BLaER1 (cell line): ENCODE data around the gene GLUL.
A peak's percentile ranks its signal among the peaks of the same experiment; 100 is the strongest.

Experiments
- H3K27ac ChIP-seq: shearing (Covaris generic); formaldehyde crosslinking; 2 replicates; pipeline ENCODE4 v1.8.1; 2022
- H3K27me3 ChIP-seq: shearing (Covaris generic); formaldehyde crosslinking; 2 replicates; pipeline ENCODE4 v1.8.1; 2022
- H3K36me3 ChIP-seq: shearing (Covaris generic); formaldehyde crosslinking; 2 replicates; pipeline ENCODE4 v1.8.1; 2022
- H3K4me1 ChIP-seq: shearing (Covaris generic); formaldehyde crosslinking; 2 replicates; pipeline ENCODE4 v1.8.1; 2022
- H3K4me2 ChIP-seq: shearing (Covaris generic); formaldehyde crosslinking; 2 replicates; pipeline ENCODE4 v1.8.1; 2022
- H3K4me3 ChIP-seq: shearing (Covaris generic); formaldehyde crosslinking; 2 replicates; pipeline ENCODE4 v1.8.1; 2022
- H3K9ac ChIP-seq: shearing (Covaris generic); formaldehyde crosslinking; 2 replicates; pipeline ENCODE4 v1.8.1; 2022
- H3K9me3 ChIP-seq: shearing (Covaris generic); formaldehyde crosslinking; 2 replicates; pipeline ENCODE4 v1.8.1; 2022
- H4K20me1 ChIP-seq: shearing (Covaris generic); formaldehyde crosslinking; 2 replicates; pipeline ENCODE4 v1.8.1; 2022
- Cebpa-rat ChIP-seq: shearing (Covaris generic); IDR thresholded peaks from 2 replicates; pipeline ENCODE4 v1.8.1; 2022

Gene GLUL

DNA sequence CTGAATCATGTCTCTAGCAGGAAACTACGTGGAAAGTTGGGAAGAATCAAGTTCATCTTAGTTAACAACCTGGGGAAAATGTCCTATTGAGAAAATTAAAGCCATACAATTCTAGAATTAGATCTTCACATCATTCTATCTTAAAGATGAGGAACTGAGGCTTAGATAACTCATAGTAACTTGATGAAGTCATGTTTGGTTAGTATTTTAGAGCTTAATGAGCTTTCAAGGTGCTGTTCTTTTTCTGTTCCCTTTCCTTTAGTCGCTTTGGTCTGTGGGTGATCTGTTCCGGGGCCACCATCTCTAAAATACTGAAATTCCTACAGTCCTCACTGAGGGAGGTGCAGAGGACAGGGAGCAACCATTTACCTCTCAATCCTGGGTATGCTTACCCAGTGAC lies 4.3 kb upstream of the GLUL start:
- Histone ChIP-seq H3K4me2 (no peak overlapping the region), H3K36me3 (no peaks in the 10 kb centered on the region), H3K4me1 (peaks cover 30% of the 10 kb centered on the region), H4K20me1 (peaks cover 5% of the 10 kb centered on the region; the same call in 1 of the 2 replicates), H3K9ac (no peak overlapping the region), H3K27me3 (no peaks in the 10 kb centered on the region), H3K27ac (no peak overlapping the region), H3K9me3 (no peaks in the 10 kb centered on the region), H3K4me3 (no peak overlapping the region)
- TF ChIP-seq Cebpa-rat = no peak

DNA sequence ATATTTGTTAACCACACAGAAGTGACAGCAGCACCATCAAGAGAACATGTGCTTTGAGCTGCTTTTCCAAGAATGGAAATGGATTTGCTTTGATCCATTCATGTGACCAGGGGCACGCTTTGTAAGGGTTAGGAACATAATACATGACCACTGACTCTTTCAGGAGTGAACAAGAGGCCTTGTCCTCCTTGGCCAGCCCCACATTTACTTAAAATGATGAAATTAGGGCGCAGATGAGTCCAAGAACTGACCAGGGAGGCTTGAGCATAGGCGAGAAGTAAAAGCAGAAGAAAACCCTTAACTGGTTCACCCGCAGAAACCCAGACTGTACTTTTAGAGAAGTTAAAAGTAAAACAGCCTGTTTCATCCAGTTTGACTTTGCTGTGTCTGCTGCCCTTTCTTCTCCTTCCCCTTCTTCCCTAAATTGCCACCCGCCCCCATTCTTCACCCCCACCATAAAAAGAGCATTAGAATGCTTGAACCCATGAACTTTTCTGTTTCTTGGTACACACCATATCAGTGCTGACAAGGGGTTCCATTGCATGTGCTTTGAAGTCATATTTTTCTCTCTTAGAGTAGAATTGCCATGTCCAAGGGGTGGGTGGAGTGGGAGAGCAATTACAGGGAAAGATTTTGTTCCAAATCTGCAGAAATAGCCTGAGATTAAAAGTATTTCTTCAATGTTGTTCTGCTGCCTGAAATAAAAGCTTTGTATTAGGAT lies 2.6 kb upstream of the GLUL start:
- H3K4me1 ChIP-seq = peaks cover 32% of the 10 kb centered on the region
- H4K20me1 ChIP-seq = peaks cover 22% of the 10 kb centered on the region
- no peak overlapping the region for H3K27ac ChIP-seq
- no peaks in the 10 kb centered on the region for H3K27me3 ChIP-seq
- TF ChIP-seq Cebpa-rat = no peak
- no peak overlapping the region for H3K4me3 ChIP-seq
- H3K4me2 ChIP-seq = no peak overlapping the region
- H3K36me3 ChIP-seq = no peaks in the 10 kb centered on the region
- no peaks in the 10 kb centered on the region for H3K9me3 ChIP-seq
- no peak overlapping the region for H3K9ac ChIP-seq

DNA sequence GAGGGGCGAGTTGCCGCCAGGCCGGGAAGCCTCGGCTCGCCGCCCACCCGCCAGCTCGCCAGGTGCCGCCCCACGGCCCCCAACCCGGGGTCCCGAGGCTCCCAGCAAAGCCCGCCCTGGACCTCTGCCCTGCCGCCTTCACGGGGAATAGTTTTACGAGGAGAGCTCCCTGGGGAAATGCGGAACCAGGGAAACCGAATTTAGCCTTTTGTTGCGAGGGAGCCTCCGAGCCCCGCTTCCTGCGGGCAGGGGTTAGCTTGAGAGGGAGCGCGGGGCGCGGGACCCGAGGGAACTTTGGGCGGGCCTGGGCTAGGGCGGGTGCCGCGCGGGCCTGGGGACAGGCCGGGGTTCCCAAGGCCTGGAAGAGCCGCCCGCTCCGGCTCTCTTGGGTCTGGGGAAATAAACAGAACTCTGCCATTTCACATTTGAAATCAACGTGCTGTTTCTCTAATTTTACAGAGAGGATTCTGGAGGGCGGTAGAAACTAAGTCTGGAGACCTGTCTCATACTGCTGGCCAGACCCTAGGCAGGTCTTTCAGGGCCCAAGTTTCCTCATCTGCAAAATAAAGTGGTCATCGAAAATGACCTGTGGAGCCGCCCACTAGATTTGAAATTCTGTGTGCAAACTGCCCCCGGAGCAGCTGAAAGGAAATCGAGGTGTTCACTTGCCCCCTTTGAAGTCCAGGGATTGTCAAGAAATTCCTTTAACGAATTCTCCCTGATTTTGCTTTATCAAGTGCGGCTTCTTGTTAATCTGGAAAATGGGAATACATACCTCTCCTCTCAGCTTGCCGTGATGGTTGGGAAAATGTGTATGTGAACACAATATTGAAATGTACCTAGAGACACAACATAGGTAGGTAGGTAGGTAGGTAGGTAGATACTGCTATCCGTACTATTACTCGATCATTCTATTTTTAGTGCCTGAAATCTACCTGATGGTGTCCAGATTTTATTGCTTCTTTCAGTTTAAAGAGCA lies 749 bp upstream of the GLUL start:
- H3K27me3 ChIP-seq = no peaks in the 10 kb centered on the region
- no peak for TF ChIP-seq Cebpa-rat
- H3K4me1 ChIP-seq = peaks cover 47% of the 10 kb centered on the region
- peaks cover 17% of the 10 kb centered on the region for H3K36me3 ChIP-seq
- peak overlapping the region; percentile 98 for H3K27ac ChIP-seq
- peaks cover 41% of the 10 kb centered on the region for H4K20me1 ChIP-seq
- peak overlapping the region; percentile 82 for H3K4me3 ChIP-seq
- peak overlapping the region; percentile 97 for H3K9ac ChIP-seq
- peak overlapping the region; percentile 74 for H3K4me2 ChIP-seq
- no peaks in the 10 kb centered on the region for H3K9me3 ChIP-seq

GRCh38 chr1:182391028-182391361 lies 595 bp downstream of the GLUL start:
- peak overlapping the region; percentile 97 for H3K9ac ChIP-seq
- peaks cover 55% of the 10 kb centered on the region for H4K20me1 ChIP-seq
- peaks cover 37% of the 10 kb centered on the region for H3K4me1 ChIP-seq
- H3K4me3 ChIP-seq = peak overlapping the region; percentile 82
- peaks cover 30% of the 10 kb centered on the region for H3K36me3 ChIP-seq
- H3K27ac ChIP-seq = peak overlapping the region; percentile 98
- no peaks in the 10 kb centered on the region for H3K9me3 ChIP-seq
- peak overlapping the region; percentile 88 for H3K4me2 ChIP-seq
- no peak for TF ChIP-seq Cebpa-rat
- H3K27me3 ChIP-seq = no peaks in the 10 kb centered on the region

GRCh38 chr1:182389619-182390047 lies 2.0 kb downstream of the GLUL start:
- Histone ChIP-seq H3K4me2 (peak overlapping the region; percentile 88), H3K27ac (peak overlapping the region; percentile 98), H3K9ac (peak overlapping the region; percentile 97), H3K4me3 (peak overlapping the region; percentile 82), H4K20me1 (peaks cover 68% of the 10 kb centered on the region), H3K9me3 (no peaks in the 10 kb centered on the region), H3K27me3 (no peaks in the 10 kb centered on the region), H3K4me1 (peaks cover 37% of the 10 kb centered on the region), H3K36me3 (peaks cover 44% of the 10 kb centered on the region)
- TF ChIP-seq Cebpa-rat = no peak

DNA sequence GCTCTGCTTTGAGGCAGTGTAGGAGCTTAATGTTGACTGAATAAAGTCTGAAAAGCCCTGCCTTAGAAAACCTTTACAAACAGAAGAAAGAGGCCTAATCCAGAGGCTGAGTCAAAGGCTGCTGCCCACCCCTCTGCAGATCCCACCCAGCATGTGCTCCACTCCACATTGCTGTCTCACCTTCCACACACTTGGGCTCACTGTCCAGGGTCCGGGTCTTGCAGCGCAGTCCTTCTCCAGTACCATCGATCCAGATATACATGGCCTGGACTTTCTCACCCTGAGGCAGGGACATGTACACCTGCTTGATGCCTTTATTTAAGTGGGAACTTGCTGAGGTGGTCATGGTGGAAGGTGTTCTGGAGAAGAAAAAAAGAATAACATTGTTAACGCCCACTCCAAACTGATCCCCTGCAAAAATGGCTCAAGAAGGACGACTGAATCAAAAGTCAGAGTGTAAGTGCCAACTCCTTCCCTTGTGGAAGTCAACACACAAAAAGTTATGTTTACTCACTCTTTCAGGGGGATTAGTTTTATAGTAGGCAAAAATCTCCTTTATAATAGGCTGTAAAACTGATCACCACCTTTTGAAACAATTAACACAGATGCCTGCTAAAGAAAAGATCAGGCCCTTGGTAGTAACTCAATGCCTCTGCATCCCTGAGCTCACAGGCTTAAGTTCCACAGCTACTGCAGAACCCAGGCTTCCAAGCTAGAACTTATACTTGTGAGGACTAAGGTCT lies 3.0 kb downstream of the GLUL start:
- Histone ChIP-seq H3K27ac (peak overlapping the region; percentile 98; the same call in 1 of the 2 replicates), H3K4me2 (peak overlapping the region; percentile 88), H3K27me3 (no peaks in the 10 kb centered on the region), H3K9ac (peak overlapping the region; percentile 97), H4K20me1 (peaks cover 79% of the 10 kb centered on the region), H3K4me3 (peak overlapping the region; percentile 82), H3K9me3 (no peaks in the 10 kb centered on the region), H3K36me3 (peaks cover 54% of the 10 kb centered on the region), H3K4me1 (peaks cover 30% of the 10 kb centered on the region)
- TF ChIP-seq Cebpa-rat = no peak

- Histone ChIP-seq H3K4me2 (0 out of 2 replicates have a peak overlapping the region, but pooled peaks have one; percentile 88), H3K36me3 (peaks cover 64% of the 10 kb centered on the region), H3K4me1 (peaks cover 24% of the 10 kb centered on the region), H3K27ac (no peak overlapping the region), H4K20me1 (peaks cover 89% of the 10 kb centered on the region), H3K4me3 (no peak overlapping the region), H3K27me3 (no peaks in the 10 kb centered on the region), H3K9ac (no peak overlapping the region), H3K9me3 (no peaks in the 10 kb centered on the region)
- TF ChIP-seq Cebpa-rat = no peak
Measured at GRCh38 chr1:182387566-182387965, 4.0 kb downstream of the GLUL start.

- Histone ChIP-seq H3K27ac (no peak overlapping the region), H3K9me3 (no peaks in the 10 kb centered on the region), H3K4me3 (no peak overlapping the region), H3K9ac (no peak overlapping the region), H3K36me3 (peaks cover 70% of the 10 kb centered on the region), H3K4me2 (no peak overlapping the region), H4K20me1 (peaks cover 95% of the 10 kb centered on the region), H3K27me3 (no peaks in the 10 kb centered on the region), H3K4me1 (peaks cover 19% of the 10 kb centered on the region)
- TF ChIP-seq Cebpa-rat = no peak
Measured at GRCh38 chr1:182386980-182387379, 4.6 kb downstream of the GLUL start.
